Brain microvascular endothelial cell (primary cell): Measurements from ENCODE around the gene PTPRD.
A peak's percentile ranks its signal among the peaks of the same experiment; 100 is the strongest.

Experiments used
- DNase-seq: peaks from one replicate; pipeline ENCODE4 v3.0.0-alpha.2; 2020
- H3K27ac ChIP-seq: fragments of 250-450 bp; sonication (Bioruptor Pico); 2 replicates; pipeline ENCODE4 v1.5.1; 2020; ENCODE audit warnings: mild to moderate bottlenecking, moderate library complexity
- H3K27me3 ChIP-seq: fragments of 250-450 bp; sonication (Bioruptor Pico); replicated peaks from 2 replicates; pipeline ENCODE4 v1.5.1; 2020; ENCODE audit warnings: mild to moderate bottlenecking
- H3K36me3 ChIP-seq: fragments of 250-450 bp; sonication (Bioruptor Pico); replicated peaks from 2 replicates; pipeline ENCODE4 v1.5.1; 2020; ENCODE audit warnings: mild to moderate bottlenecking
- H3K4me3 ChIP-seq: 2 replicates; pipeline ENCODE4 v1.5.1; 2011; ENCODE audit warnings: low read depth, mild to moderate bottlenecking, control low read depth, low read length, moderate library complexity
- CTCF ChIP-seq: IDR thresholded peaks from 2 replicates; pipeline ENCODE4 v1.5.1; 2011; ENCODE audit warnings: low read depth, mild to moderate bottlenecking, moderate library complexity, low read length, control low read depth, inconsistent platforms; ENCODE audit errors: missing control alignments
- in situ Hi-C: cut with HindIII; loops from 2 replicates; pipeline ENCODE4 v1.10.0; 2017; ENCODE audit warnings: low sequenced_read_pairs, low pct_ligation_motif_present

The PTPRD gene

GRCh38 chr9:9764821-9765220 lies 848.0 kb downstream of the PTPRD start:
- Histone ChIP-seq H3K4me3 (no peak overlapping the region), H3K27ac (no peak overlapping the region), H3K36me3 (no peaks in the 10 kb centered on the region), H3K27me3 (no peaks in the 10 kb centered on the region)
- in situ Hi-C loops, result no loop called here
- TF ChIP-seq CTCF, result no peak
- DNase-seq, result peak; percentile 24

- DNase-seq, result no peak
- no peak for TF ChIP-seq CTCF
- in situ Hi-C loops, result no loop called here
These were observed 858.6 kb downstream of the PTPRD start for GRCh38 chr9:9754186-9754585.

GRCh38 chr9:9753266-9753665 lies 859.5 kb downstream of the PTPRD start:
- in situ Hi-C loops, result no loop called here
- no peak for TF ChIP-seq CTCF

More at GRCh38 chr9:9754186-9754585, 858.6 kb downstream of the PTPRD start:
- Histone ChIP-seq H3K4me3 (no peak overlapping the region), H3K36me3 (no peaks in the 10 kb centered on the region), H3K27me3 (no peaks in the 10 kb centered on the region), H3K27ac (no peak overlapping the region)

GRCh38 chr9:9752722-9753121 lies 860.1 kb downstream of the PTPRD start:
- no peaks in the 10 kb centered on the region for H3K27me3 ChIP-seq
- no peak for TF ChIP-seq CTCF
- no peak overlapping the region for H3K27ac ChIP-seq
- in situ Hi-C loops, result no loop called here
- DNase-seq, result no peak
- no peak overlapping the region for H3K4me3 ChIP-seq
- H3K36me3 ChIP-seq, result no peaks in the 10 kb centered on the region

More at GRCh38 chr9:9753266-9753665, 859.5 kb downstream of the PTPRD start:
- Histone ChIP-seq H3K36me3 (no peaks in the 10 kb centered on the region), H3K4me3 (no peak overlapping the region), H3K27ac (no peak overlapping the region), H3K27me3 (no peaks in the 10 kb centered on the region)
- DNase-seq, result no peak

GRCh38 chr9:9751996-9752395 lies 860.8 kb downstream of the PTPRD start:
- no peak for TF ChIP-seq CTCF
- H3K27ac ChIP-seq, result no peak overlapping the region
- no peak for DNase-seq
- H3K4me3 ChIP-seq, result no peak overlapping the region
- in situ Hi-C loops, result no loop called here
- H3K27me3 ChIP-seq, result no peaks in the 10 kb centered on the region
- no peaks in the 10 kb centered on the region for H3K36me3 ChIP-seq

GRCh38 chr9:9750719-9751118 lies 862.1 kb downstream of the PTPRD start:
- H3K27ac ChIP-seq, result no peak overlapping the region
- no peaks in the 10 kb centered on the region for H3K27me3 ChIP-seq
- in situ Hi-C loops, result no loop called here
- TF ChIP-seq CTCF, result no peak
- H3K36me3 ChIP-seq, result no peaks in the 10 kb centered on the region
- DNase-seq, result no peak
- H3K4me3 ChIP-seq, result no peak overlapping the region
